GM13977 (cell line): Measurements from ENCODE around the gene CLUH.

Source experiments
- DNase-seq: peaks from one replicate; pipeline ENCODE4 v3.0.0; 2012; ENCODE audit warnings: low spot score
- CTCF ChIP-seq: IDR thresholded peaks from 2 replicates; pipeline ENCODE4 v1.5.1; 2012; ENCODE audit warnings: mild to moderate bottlenecking, control low read depth; ENCODE audit not compliant: insufficient read depth; ENCODE audit errors: extremely low read depth, missing control alignments
- in situ Hi-C: fragments of 300-500 bp; cut with MboI; formaldehyde crosslinking; loops from one replicate; pipeline ENCODE4 v1.12.0; 2022; ENCODE audit warnings: low sequenced_read_pairs, low pct_unique_long_range_greater_than_20kb, mixed read lengths, inconsistent platforms; ENCODE audit not compliant: unreplicated experiment

CLUH gene

GRCh38 chr17:2749058-2749783, 37.7 kb upstream of the CLUH start, which contains the start of gene CCDC92B:
Gene CCDC92B (minus strand): TSS chr17:2749652. CDS start chr17:2735145, 14,507 bp downstream.
- TF ChIP-seq CTCF = no peak
- DNase-seq = no peak
- in situ Hi-C loops = no loop called here

- TF ChIP-seq CTCF = no peak
- DNase-seq = no peak
- in situ Hi-C loops = no loop called here
Measured at GRCh38 chr17:2745317-2746037, 33.9 kb upstream of the CLUH start.

GRCh38 chr17:2737693-2738092, 26.1 kb upstream of the CLUH start:
- no peak for DNase-seq
- in situ Hi-C loops = no loop called here
- TF ChIP-seq CTCF = no peak

- no peak for DNase-seq
- in situ Hi-C loops = no loop called here
- no peak for TF ChIP-seq CTCF
Measured at GRCh38 chr17:2736956-2737355, 25.4 kb upstream of the CLUH start.

- TF ChIP-seq CTCF = no peak
- in situ Hi-C loops = no loop called here
- DNase-seq = no peak
Measured at GRCh38 chr17:2735896-2736295, 24.3 kb upstream of the CLUH start.

GRCh38 chr17:2734939-2735338, 23.4 kb upstream of the CLUH start:
- TF ChIP-seq CTCF = no peak
- in situ Hi-C loops = no loop called here
- no peak for DNase-seq
